GM18519 (cell line): ENCODE results near the gene CHMP2A.

Experiments used
- ATAC-seq: cut with Tn5 transposase; IDR thresholded peaks from one replicate; pipeline ENCODE4 v1.9.1; 2021; ENCODE audit warnings: mild to moderate bottlenecking, moderate library complexity; ENCODE audit not compliant: unreplicated experiment, low FRiP score

CHMP2A gene

GRCh38 chr19:58556622-58557220 lies 1.8 kb upstream of the CHMP2A start:
- ATAC-seq, result no peak

- no peak for ATAC-seq
Measured at GRCh38 chr19:58555920-58556621, 1.2 kb upstream of the CHMP2A start.

- no peak for ATAC-seq
Measured at GRCh38 chr19:58555369-58555885, 522 bp upstream of the CHMP2A start.

DNA sequence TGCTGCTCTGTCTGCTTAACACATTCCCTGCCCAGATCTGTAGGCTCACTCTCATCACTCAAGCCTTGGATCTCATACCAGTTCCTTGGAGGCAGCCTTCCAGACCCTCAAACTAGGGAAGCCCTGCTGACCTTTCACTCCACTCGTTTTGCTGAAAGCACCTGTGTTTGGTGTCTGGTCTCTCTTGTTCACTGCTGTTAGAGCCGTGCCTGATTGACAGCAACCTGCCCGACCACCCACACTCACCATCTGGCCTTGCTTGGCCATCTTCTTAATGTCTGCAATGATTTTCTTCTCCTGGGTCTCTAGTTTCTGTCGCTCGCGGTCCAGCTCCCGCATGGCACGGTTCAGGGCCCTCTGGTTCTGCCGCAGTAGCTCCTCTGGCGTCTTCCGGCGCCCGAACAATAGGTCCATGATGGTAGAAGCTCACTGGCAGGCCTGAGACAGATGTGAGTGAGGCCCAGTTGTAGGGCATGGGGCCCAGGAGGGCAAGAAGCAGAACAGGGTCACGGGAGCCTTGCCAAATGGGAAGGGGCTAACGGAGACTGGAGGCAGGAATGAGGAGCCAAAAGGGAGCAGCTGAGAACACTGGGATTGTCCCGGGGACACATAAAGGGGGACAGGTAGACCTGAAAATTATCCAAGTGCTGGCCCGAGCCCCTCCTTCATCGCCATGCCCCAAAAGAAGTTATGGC lies 959 bp downstream of the CHMP2A start:
- no peak for ATAC-seq

- ATAC-seq, result no peak
Measured at GRCh38 chr19:58552655-58553054, 2.2 kb downstream of the CHMP2A start.

GRCh38 chr19:58551577-58552471 lies 3.1 kb downstream of the CHMP2A start:
- ATAC-seq, result no peak

DNA sequence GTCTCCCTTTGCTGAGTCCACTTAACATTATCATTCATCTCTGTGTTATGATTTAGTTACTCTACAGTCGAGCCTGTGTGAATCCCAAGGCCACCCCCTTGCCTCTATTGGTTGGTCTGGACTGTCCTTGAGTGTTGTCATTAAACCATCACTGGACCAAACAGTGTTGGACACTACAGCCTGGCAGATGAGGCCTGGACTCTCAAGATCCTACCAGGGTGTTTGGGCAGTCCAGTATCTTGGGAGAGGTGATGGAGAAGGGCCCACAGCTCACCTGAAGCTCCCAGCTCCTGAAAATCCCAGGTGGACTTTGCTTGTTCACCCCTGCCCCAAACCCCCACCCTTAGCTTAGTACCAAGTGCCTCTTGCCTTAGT lies 3.8 kb downstream of the CHMP2A start:
- ATAC-seq, result no peak

- no peak for ATAC-seq
Measured at GRCh38 chr19:58550362-58551122, 4.4 kb downstream of the CHMP2A start.

- ATAC-seq, result no peak
Measured at GRCh38 chr19:58549664-58550361, 5.1 kb downstream of the CHMP2A start.

DNA sequence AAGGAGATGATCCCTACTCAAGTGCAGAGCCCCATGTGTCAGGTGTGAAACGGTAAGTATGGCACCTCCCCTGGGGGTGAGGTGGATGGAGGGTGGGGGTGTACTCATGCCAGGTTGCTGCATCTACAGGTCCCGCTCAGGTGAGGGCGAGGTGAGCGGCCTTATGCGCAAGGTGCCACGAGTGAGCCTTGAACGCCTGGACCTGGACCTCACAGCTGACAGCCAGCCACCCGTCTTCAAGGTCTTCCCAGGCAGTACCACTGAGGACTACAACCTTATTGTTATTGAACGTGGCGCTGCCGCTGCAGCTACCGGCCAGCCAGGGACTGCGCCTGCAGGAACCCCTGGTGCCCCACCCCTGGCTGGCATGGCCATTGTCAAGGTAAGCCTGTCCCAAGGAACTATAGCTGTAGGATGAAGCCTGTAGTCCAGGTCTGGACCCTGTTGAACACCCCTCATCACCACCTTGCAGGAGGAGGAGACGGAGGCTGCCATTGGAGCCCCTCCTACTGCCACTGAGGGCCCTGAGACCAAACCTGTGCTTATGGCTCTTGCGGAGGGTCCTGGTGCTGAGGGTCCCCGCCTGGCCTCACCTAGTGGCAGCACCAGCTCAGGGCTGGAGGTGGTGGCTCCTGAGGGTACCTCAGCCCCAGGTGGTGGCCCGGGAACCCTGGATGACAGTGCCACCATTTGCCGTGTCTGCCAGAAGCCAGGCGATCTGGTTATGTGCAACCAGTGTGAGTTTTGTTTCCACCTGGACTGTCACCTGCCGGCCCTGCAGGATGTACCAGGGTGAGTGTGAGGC lies 5.8 kb downstream of the CHMP2A start:
- no peak for ATAC-seq

GRCh38 chr19:58547323-58548312 lies 7.3 kb downstream of the CHMP2A start:
- no peak for ATAC-seq

- ATAC-seq, result no peak
Measured at GRCh38 chr19:58546019-58546530, 8.8 kb downstream of the CHMP2A start.

DNA sequence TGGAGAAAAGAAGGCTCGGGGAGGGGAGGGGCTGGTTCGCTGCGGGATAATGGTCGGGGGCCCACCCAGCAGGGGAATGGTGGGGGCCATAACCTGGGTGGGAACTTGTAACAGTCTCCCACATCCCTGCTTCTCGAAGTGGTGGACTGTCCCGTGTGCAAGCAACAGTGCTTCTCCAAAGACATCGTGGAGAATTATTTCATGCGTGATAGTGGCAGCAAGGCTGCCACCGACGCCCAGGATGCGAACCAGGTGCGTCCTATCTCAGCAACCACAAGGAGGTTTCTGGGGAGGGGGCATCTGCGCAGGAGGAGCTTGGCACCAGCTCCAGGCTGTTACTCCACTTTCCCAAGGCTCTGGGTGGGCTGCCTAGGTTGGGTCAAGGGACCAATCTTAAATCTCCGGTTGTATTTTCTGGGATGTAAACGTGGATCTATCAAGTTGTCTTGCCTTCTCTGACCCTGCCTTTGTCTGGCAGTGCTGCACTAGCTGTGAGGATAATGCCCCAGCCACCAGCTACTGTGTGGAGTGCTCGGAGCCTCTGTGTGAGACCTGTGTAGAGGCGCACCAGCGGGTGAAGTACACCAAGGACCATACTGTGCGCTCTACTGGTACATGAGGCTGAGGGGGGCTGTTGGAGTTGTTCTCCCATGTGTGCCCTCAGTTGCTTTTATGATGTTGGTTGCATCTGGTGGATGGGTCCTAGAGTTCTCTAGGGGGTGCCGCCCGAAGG lies 9.5 kb downstream of the CHMP2A start:
- no peak for ATAC-seq

DNA sequence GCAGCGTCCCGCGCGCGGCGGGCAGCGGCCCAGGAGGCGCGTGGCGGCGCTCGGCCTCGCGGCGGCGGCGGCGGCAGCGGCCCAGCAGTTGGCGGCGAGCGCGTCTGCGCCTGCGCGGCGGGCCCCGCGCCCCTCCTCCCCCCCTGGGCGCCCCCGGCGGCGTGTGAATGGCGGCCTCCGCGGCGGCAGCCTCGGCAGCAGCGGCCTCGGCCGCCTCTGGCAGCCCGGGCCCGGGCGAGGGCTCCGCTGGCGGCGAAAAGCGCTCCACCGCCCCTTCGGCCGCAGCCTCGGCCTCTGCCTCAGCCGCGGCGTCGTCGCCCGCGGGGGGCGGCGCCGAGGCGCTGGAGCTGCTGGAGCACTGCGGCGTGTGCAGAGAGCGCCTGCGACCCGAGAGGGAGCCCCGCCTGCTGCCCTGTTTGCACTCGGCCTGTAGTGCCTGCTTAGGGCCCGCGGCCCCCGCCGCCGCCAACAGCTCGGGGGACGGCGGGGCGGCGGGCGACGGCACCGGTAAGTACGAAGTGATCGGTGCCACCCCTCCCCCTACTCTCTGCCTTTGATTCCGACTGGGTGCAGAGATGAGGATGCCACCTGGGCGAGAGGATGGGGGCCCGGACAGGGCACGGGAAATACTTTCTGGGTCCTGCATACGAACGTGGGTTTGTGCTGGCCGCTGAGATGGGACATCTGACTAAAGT lies 10.2 kb downstream of the CHMP2A start:
- ATAC-seq, result peak; percentile 32

DNA sequence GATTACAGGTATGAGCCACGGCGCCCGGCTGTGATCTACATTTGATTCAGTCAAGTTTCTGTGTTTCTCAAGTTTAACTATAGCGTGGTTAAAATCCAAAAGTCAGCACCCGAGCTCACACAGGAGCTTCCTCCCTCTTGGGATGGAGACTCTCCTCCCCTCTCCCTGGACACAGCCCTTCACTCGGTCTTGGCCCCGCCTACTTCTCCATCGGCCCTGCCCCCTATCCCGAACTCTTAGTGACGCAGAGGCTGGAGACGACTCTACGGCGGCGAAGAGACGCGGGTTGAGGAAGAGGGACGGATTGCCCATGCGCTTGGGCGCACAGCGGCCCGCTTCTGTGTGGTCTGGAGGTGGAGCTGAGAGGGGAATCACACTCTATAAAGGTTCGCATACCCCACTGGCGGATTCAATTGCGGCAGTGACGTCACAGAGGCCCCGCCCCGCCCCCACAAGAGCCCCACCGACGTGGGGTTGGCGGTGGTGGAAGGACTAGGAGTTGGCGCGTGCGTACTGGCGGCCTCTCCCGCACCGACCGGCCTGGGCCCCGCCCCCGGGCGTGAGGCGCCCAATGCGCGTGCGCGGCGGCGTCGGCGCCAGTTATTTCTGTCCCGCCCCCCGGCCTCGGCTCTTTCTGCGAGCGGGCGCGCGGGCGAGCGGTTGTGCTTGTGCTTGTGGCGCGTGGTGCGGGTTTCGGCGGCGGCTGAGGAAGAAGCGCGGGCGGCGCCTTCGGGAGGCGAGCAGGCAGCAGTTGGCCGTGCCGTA lies 10.9 kb downstream of the CHMP2A start, which contains the start of gene TRIM28:
TSS of gene TRIM28 (plus strand) at position 239 of the 765 bp plus-strand sequence. CDS start 694 bp downstream, outside the sequence.
- peak; percentile 71 for ATAC-seq
